Stimulated activated naive CD8-positive, alpha-beta T cell treated with anti-CD3 and anti-CD28 coated beads, Interleukin-15, amount 100 ng/mL, for 72 hours (primary cell): ENCODE measurements around the gene PCOLCE2.

Experiments used
- ATAC-seq: fragments of 150-1000 bp; cut with Tn5 transposase; 2 replicates; pipeline ENCODE4 v1.10.0; 2021; ENCODE audit warnings: mild to moderate bottlenecking, moderate library complexity
- DNase-seq, 2 donors: peaks; one replicate each; pipeline ENCODE4 v3.0.0; 2021 to 2022
- H3K27ac Mint-ChIP-seq, 2 donors: one replicate each; pipeline ENCODE4 v1.8.0; 2022; ENCODE audit warnings: mild to moderate bottlenecking in 2 of 2, mixed read lengths in 2 of 2, moderate library complexity in 2 of 2
- H3K27me3 Mint-ChIP-seq: one replicate; pipeline ENCODE4 v1.8.0; 2022; ENCODE audit warnings: mixed read lengths
- H3K4me1 Mint-ChIP-seq: one replicate; pipeline ENCODE4 v1.8.0; 2022; ENCODE audit warnings: mild to moderate bottlenecking, mixed read lengths
- H3K4me3 Mint-ChIP-seq, 2 donors: one replicate each; pipeline ENCODE4 v1.8.0; 2022; ENCODE audit warnings: mild to moderate bottlenecking in 2 of 2, mixed read lengths in 2 of 2, moderate library complexity in 1 of 2
- H3K9me3 Mint-ChIP-seq, 2 donors: one replicate each; pipeline ENCODE4 v1.8.0; 2022; ENCODE audit warnings: mixed read lengths in 2 of 2

PCOLCE2 gene

DNA sequence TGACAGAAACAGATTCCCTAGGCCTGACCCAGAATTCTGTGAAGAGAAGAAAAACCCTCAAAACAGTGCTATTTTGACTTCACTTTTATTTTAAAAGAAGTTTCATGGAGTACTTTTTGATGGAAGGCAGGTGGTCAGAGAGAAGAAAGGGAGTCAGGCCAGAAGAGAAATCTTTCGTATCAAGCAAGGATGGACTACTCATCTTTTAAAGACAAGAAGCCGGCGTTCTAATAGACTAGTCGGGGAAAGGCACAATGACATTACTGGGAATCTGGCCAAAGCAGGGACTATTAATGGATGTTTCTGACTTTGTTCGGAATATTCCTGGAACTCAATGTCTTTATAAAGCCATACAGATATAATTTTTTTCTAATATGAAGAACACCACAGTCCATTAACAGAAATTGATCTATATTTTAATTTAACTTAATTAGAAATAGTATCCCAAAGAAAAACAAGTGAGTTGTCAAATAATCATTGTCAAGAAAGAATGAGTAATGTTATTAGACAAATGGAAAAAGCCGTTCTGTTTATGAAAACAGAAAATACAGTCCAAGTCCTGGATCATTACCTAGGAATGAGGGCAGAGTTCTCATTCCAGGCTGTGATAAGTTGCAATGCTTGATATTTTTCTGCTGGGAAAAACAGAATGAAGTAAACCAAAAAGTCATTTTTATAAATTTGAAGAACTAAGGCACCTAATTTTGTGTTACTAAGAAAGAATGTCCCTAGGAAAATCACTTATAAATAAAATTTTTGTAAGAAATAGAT, 23.7 kb upstream of the PCOLCE2 start:
- DNase-seq, result no peak
- Mint-ChIP-seq H3K27ac (no peak overlapping the region), H3K9me3 (no peaks in the 10 kb centered on the region), H3K4me1 (no peaks in the 10 kb centered on the region), H3K27me3 (peaks cover 38% of the 10 kb centered on the region), H3K4me3 (no peak overlapping the region)
- no peak for ATAC-seq

GRCh38 chr3:142910280-142910679, 21.4 kb upstream of the PCOLCE2 start:
- no peak for DNase-seq

DNA sequence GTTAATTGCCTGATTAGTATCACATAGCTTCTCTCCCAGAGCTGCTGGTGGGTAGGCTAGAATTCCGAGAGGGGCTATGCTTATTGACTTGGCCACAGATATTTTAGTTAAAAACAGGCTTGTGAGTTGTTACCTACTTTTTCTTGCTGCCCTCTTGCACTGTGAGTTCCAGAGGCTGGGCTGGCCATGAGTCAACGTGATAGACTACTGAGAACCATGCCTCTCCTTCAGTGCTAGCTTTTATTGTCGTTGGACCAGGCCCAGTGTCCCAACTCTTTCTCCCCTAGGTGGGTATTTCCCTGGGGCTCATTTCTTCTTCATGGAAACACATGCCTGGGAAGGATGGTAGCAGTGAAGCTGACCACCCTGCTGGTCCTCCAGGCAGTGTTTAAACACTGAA, 20.4 kb upstream of the PCOLCE2 start:
- H3K27me3 Mint-ChIP-seq, result peaks cover 31% of the 10 kb centered on the region
- H3K9me3 Mint-ChIP-seq, result no peaks in the 10 kb centered on the region
- no peak for ATAC-seq
- no peak for DNase-seq
- no peak overlapping the region for H3K4me3 Mint-ChIP-seq
- H3K27ac Mint-ChIP-seq, result no peak overlapping the region
- H3K4me1 Mint-ChIP-seq, result peaks cover 10% of the 10 kb centered on the region

More at GRCh38 chr3:142910280-142910679, 21.4 kb upstream of the PCOLCE2 start:
- no peak for ATAC-seq
- no peaks in the 10 kb centered on the region for H3K9me3 Mint-ChIP-seq
- no peak overlapping the region for H3K4me3 Mint-ChIP-seq
- H3K27me3 Mint-ChIP-seq, result peaks cover 31% of the 10 kb centered on the region
- H3K4me1 Mint-ChIP-seq, result peaks cover 2% of the 10 kb centered on the region
- H3K27ac Mint-ChIP-seq, result peak overlapping the region in 1 of 2 donors; percentile 4

DNA sequence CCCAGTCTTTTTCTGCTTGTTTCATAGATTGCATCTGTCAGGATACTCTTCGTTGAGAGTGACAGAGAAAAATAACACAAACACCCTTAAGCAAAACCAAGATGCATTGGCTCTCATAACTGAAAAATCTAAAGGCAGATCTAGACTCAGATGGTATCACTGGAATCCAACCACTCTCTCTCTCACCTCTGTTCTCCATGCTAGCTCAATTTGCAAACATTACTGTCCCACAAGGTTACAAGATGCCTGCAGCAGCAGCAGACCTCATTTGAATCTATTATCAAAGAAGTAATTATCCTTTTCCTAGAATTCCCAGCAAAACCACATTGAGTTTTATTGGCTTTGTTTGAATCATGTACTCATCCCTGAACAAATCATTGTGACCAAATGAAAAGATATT, 19.1 kb upstream of the PCOLCE2 start:
- DNase-seq (no peak), ATAC-seq (no peak)
- H3K9me3 Mint-ChIP-seq, result no peaks in the 10 kb centered on the region
- H3K27me3 Mint-ChIP-seq, result peaks cover 39% of the 10 kb centered on the region
- no peak overlapping the region for H3K4me3 Mint-ChIP-seq
- no peak overlapping the region for H3K27ac Mint-ChIP-seq
- H3K4me1 Mint-ChIP-seq, result peaks cover 10% of the 10 kb centered on the region

DNA sequence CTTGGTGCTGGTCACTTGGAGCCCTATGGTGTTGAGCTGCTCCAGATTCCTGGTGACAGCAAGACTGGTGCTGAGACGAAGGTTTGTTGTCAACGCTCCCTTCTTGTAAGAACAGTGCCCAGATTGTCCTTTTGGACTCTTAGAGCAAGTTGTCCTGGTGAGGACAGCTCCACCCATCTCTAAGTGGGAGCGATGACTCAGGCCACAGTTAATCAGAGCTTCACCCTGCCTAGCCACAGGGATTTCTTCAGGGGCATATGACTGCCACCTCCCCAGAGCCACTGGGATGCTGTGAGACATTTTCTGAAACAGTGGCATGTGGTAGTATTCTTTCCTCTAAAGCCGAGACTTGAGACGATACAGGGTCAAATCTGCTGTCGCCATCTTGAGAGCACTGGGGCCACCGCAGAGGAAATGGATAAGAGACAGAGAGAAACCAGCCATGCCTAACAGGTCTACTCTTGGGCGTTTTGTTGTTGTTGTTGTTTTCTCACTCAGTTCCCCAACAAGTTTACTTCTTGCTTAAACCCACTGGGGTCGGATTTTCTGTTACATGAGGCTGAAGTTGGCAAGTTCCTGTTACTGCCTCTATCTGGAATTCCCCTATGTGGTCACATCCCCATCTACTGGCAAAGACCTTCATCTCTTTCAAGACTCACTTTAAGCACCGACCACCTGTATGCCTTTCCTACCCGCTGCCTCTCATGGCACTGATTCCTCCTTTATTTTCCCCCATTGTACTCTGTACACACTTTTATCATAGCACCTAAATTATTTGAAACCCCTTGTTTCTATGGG, 16.0 kb upstream of the PCOLCE2 start:
- Mint-ChIP-seq H3K27ac (no peak overlapping the region), H3K4me1 (peaks cover 10% of the 10 kb centered on the region), H3K4me3 (no peak overlapping the region), H3K9me3 (no peaks in the 10 kb centered on the region), H3K27me3 (peaks cover 36% of the 10 kb centered on the region)
- ATAC-seq (peak; percentile 62), DNase-seq (no peak)

DNA sequence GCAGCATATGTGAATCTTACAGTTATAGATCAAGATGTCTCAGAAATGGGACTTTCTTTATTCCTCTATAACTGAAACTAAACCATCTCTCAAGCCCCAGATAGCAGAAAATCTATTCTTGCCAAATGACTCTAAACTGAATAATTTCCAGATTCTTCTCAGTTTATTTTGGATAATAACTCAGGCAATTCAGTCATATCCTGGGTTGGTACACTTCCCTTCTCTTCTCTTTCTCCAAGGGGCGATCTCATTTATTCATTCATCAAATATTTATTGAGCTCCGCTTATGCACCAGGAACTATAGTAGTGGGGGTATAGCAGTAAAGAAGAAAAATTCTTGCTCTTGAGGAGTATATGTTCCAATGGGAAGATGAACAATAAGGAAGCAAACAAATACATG, 13.5 kb upstream of the PCOLCE2 start:
- no peak overlapping the region for H3K4me3 Mint-ChIP-seq
- peaks cover 30% of the 10 kb centered on the region for H3K27me3 Mint-ChIP-seq
- ATAC-seq (no peak), DNase-seq (no peak)
- H3K9me3 Mint-ChIP-seq, result no peaks in the 10 kb centered on the region
- no peak overlapping the region for H3K27ac Mint-ChIP-seq
- peaks cover 10% of the 10 kb centered on the region for H3K4me1 Mint-ChIP-seq

GRCh38 chr3:142898346-142899213, 9.7 kb upstream of the PCOLCE2 start:
- ATAC-seq (no peak), DNase-seq (no peak)
- no peak overlapping the region for H3K4me3 Mint-ChIP-seq
- H3K27ac Mint-ChIP-seq, result no peak overlapping the region
- no peaks in the 10 kb centered on the region for H3K9me3 Mint-ChIP-seq
- peaks cover 33% of the 10 kb centered on the region for H3K27me3 Mint-ChIP-seq
- H3K4me1 Mint-ChIP-seq, result no peaks in the 10 kb centered on the region

DNA sequence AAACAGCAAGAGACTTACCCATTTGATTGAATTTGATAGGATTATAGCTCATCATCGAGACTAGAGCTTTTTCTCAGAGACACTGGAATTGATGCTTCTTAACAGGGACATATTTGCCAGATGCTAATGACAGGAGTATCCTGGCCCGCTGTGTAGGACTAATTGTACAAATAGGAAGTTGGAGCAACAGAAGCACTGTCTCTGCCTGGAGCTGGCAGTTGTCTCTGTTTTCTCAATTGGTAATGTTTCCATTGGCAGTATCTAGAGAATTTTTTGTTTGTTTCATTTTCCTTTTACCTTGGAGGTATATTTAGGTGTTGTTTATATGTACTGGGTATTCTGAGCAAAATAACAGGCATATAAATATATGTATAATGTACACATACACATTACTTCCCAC, 8.9 kb upstream of the PCOLCE2 start:
- DNase-seq (no peak), ATAC-seq (no peak)
- Mint-ChIP-seq H3K4me1 (no peaks in the 10 kb centered on the region), H3K4me3 (no peak overlapping the region), H3K27ac (no peak overlapping the region), H3K27me3 (peaks cover 33% of the 10 kb centered on the region), H3K9me3 (no peaks in the 10 kb centered on the region)

- H3K4me1 Mint-ChIP-seq, result no peaks in the 10 kb centered on the region
- no peak for ATAC-seq
- H3K9me3 Mint-ChIP-seq, result no peaks in the 10 kb centered on the region
- DNase-seq, result no peak
- H3K27ac Mint-ChIP-seq, result no peak overlapping the region
- H3K27me3 Mint-ChIP-seq, result peaks cover 41% of the 10 kb centered on the region
- H3K4me3 Mint-ChIP-seq, result no peak overlapping the region
Observed at GRCh38 chr3:142896996-142897395, 8.1 kb upstream of the PCOLCE2 start.

GRCh38 chr3:142896201-142896755, 7.4 kb upstream of the PCOLCE2 start:
- no peak overlapping the region for H3K4me3 Mint-ChIP-seq
- ATAC-seq, result no peak
- H3K27me3 Mint-ChIP-seq, result peaks cover 44% of the 10 kb centered on the region
- H3K4me1 Mint-ChIP-seq, result no peaks in the 10 kb centered on the region
- no peak overlapping the region for H3K27ac Mint-ChIP-seq
- DNase-seq, result no peak
- H3K9me3 Mint-ChIP-seq, result no peaks in the 10 kb centered on the region

DNA sequence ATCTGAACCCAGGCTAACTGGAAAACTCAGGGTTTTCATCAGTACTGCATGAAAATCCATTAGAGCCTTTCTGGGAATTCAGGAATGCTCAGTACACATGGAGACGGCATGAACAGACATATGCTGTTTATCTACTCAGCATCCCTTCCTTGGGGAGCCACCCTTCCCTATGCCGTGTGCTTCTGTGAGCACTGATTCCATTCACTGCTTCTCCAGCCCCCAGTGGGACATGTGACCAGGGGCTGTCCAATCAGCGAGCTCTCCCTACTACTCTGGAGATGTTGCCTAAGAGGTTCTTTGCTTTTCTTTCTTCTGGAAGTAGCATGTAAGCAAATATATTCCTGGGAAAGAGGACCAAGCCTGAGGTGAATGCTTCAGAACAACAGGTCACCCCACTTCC, 5.6 kb upstream of the PCOLCE2 start:
- no peak for DNase-seq
- H3K4me3 Mint-ChIP-seq, result no peak overlapping the region
- no peaks in the 10 kb centered on the region for H3K9me3 Mint-ChIP-seq
- H3K27ac Mint-ChIP-seq, result no peak overlapping the region
- H3K27me3 Mint-ChIP-seq, result peaks cover 52% of the 10 kb centered on the region
- ATAC-seq, result no peak
- H3K4me1 Mint-ChIP-seq, result peaks cover under 1% of the 10 kb centered on the region

- DNase-seq, result no peak
- Mint-ChIP-seq H3K27me3 (peaks cover 54% of the 10 kb centered on the region), H3K9me3 (no peaks in the 10 kb centered on the region), H3K4me1 (peaks cover 14% of the 10 kb centered on the region), H3K27ac (no peak overlapping the region), H3K4me3 (no peak overlapping the region)
- no peak for ATAC-seq
Observed at GRCh38 chr3:142892714-142893113, 3.8 kb upstream of the PCOLCE2 start.

GRCh38 chr3:142890592-142890991, 1.7 kb upstream of the PCOLCE2 start:
- no peak for DNase-seq
- H3K27ac Mint-ChIP-seq, result no peak overlapping the region
- H3K4me1 Mint-ChIP-seq, result peaks cover 14% of the 10 kb centered on the region
- H3K27me3 Mint-ChIP-seq, result peaks cover 74% of the 10 kb centered on the region
- H3K9me3 Mint-ChIP-seq, result no peaks in the 10 kb centered on the region
- no peak overlapping the region for H3K4me3 Mint-ChIP-seq
- ATAC-seq, result no peak

DNA sequence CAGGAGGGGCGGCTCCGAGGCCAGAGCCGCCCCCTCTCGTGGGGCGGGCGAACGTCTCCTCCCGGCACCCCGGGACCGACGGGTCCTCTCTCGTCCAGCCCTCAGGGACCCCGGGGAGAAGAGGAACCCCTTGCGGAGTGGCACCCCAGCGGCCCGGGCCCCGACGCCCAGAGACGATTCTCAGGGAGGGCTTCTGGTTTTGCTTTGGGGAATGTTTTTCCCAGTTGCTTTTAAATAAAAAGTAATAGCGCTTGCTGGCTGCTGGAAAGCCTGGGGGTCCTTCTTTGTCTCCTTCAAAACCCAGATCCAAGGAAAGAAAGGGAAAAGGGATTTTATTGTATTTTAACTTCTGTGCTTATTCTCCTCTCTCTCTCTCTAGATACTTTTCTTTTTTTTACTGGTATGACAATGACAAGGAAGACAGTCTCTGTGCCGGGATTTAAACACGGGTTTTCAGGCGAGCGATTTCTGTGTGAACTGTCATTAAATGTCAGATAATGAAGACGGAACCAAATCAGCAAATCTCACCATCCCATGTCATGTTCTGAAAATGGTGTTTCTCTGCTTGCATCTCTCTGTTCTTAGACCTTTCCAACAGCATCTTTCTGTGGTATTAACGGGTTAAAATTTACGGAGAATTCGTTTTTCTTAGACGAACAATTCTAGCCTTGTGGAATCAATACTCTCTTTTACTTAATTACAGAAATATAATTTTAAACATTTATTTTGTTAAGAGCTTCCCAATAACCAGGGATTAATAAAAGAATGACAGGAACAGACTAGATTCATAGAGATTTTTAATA, 530 bp upstream of the PCOLCE2 start:
- Mint-ChIP-seq H3K27ac (no peak overlapping the region), H3K4me3 (peak overlapping the region; percentile 75 to 87), H3K9me3 (no peaks in the 10 kb centered on the region), H3K27me3 (peaks cover 75% of the 10 kb centered on the region), H3K4me1 (peaks cover 14% of the 10 kb centered on the region)
- ATAC-seq (peak; percentile 60), DNase-seq (no peak)

GRCh38 chr3:142888099-142888480, 793 bp downstream of the PCOLCE2 start:
- no peak for DNase-seq
- peak; percentile 46 for ATAC-seq
- H3K27ac Mint-ChIP-seq, result no peak overlapping the region
- no peaks in the 10 kb centered on the region for H3K9me3 Mint-ChIP-seq
- peaks cover 14% of the 10 kb centered on the region for H3K4me1 Mint-ChIP-seq
- H3K4me3 Mint-ChIP-seq, result peak overlapping the region; percentile 75 to 87
- peaks cover 83% of the 10 kb centered on the region for H3K27me3 Mint-ChIP-seq
